Endothelial cell (in vitro differentiated cells): Measurements from ENCODE around the gene SORCS1. TPM values are rescaled to one million over a fixed set of nuclear protein-coding genes. Genes with fewer than 3 reads are reported as not detected.

Source experiments
- DNase-seq: peaks from one replicate; pipeline ENCODE4 v3.0.0; 2021; ENCODE audit warnings: low spot score
- H3K27ac Mint-ChIP-seq: one replicate; pipeline ENCODE4 v1.8.0; 2021; ENCODE audit warnings: mixed read lengths, inconsistent platforms; ENCODE audit not compliant: unreplicated experiment
- H3K27me3 Mint-ChIP-seq: one replicate; pipeline ENCODE4 v1.8.0; 2021; ENCODE audit warnings: mild to moderate bottlenecking, moderate library complexity, mixed read lengths, inconsistent platforms; ENCODE audit not compliant: unreplicated experiment
- H3K36me3 Mint-ChIP-seq: one replicate; pipeline ENCODE4 v1.8.0; 2021; ENCODE audit warnings: mild to moderate bottlenecking, low read depth, mixed read lengths, inconsistent platforms; ENCODE audit not compliant: unreplicated experiment
- H3K4me1 Mint-ChIP-seq: one replicate; pipeline ENCODE4 v1.8.0; 2021; ENCODE audit warnings: mild to moderate bottlenecking, mixed read lengths, inconsistent platforms; ENCODE audit not compliant: unreplicated experiment
- H3K4me3 Mint-ChIP-seq: one replicate; pipeline ENCODE4 v1.8.0; 2021; ENCODE audit warnings: mild to moderate bottlenecking, mixed read lengths, inconsistent platforms; ENCODE audit not compliant: unreplicated experiment
- H3K9me3 Mint-ChIP-seq: one replicate; pipeline ENCODE4 v1.8.0; 2021; ENCODE audit warnings: mixed read lengths, inconsistent platforms; ENCODE audit not compliant: unreplicated experiment
- total RNA-seq: library from RNA; stranded (reverse); fragmentation: NEBNext Ultra II Directional; extraction: Animal tissue kit (Norgen Biotek cat#: 25700); gene quantifications from one replicate; pipeline ENCODE4 v1.2.1, GENCODE V29; 2021; ENCODE audit not compliant: unreplicated experiment
- TF ChIP-seq, protein P1 (sequence below): fragments of 200-600 bp; sonication (generic); IDR thresholded peaks from one replicate; pipeline ENCODE4 v1.5.0; 2021; ENCODE audit warnings: antibody characterized with exemption; ENCODE audit not compliant: unreplicated experiment

SORCS1 gene
- total RNA-seq, 1 donor from 2014 or later = 0.56 TPM

GRCh38 chr10:106830006-106830405 lies 334.5 kb downstream of the SORCS1 start:
- no peak overlapping the region for H3K27ac Mint-ChIP-seq
- H3K4me3 Mint-ChIP-seq = no peak overlapping the region
- TF ChIP-seq, protein P1, sequence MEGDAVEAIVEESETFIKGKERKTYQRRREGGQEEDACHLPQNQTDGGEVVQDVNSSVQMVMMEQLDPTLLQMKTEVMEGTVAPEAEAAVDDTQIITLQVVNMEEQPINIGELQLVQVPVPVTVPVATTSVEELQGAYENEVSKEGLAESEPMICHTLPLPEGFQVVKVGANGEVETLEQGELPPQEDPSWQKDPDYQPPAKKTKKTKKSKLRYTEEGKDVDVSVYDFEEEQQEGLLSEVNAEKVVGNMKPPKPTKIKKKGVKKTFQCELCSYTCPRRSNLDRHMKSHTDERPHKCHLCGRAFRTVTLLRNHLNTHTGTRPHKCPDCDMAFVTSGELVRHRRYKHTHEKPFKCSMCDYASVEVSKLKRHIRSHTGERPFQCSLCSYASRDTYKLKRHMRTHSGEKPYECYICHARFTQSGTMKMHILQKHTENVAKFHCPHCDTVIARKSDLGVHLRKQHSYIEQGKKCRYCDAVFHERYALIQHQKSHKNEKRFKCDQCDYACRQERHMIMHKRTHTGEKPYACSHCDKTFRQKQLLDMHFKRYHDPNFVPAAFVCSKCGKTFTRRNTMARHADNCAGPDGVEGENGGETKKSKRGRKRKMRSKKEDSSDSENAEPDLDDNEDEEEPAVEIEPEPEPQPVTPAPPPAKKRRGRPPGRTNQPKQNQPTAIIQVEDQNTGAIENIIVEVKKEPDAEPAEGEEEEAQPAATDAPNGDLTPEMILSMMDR = no peak
- H3K36me3 Mint-ChIP-seq = no peaks in the 10 kb centered on the region
- no peaks in the 10 kb centered on the region for H3K9me3 Mint-ChIP-seq
- no peak for DNase-seq
- no peaks in the 10 kb centered on the region for H3K4me1 Mint-ChIP-seq
- H3K27me3 Mint-ChIP-seq = no peaks in the 10 kb centered on the region

GRCh38 chr10:106826716-106827115 lies 337.8 kb downstream of the SORCS1 start:
- no peaks in the 10 kb centered on the region for H3K4me1 Mint-ChIP-seq
- H3K36me3 Mint-ChIP-seq = no peaks in the 10 kb centered on the region
- H3K27ac Mint-ChIP-seq = no peak overlapping the region

GRCh38 chr10:106825576-106826364 lies 338.7 kb downstream of the SORCS1 start:
- Mint-ChIP-seq H3K27ac (no peak overlapping the region), H3K9me3 (no peaks in the 10 kb centered on the region), H3K27me3 (no peaks in the 10 kb centered on the region), H3K4me1 (no peaks in the 10 kb centered on the region), H3K4me3 (no peak overlapping the region), H3K36me3 (no peaks in the 10 kb centered on the region)
- DNase-seq = no peak
- TF ChIP-seq, protein P1 = no peak

More at GRCh38 chr10:106826716-106827115, 337.8 kb downstream of the SORCS1 start:
- no peak for DNase-seq
- Mint-ChIP-seq H3K9me3 (no peaks in the 10 kb centered on the region), H3K27me3 (no peaks in the 10 kb centered on the region), H3K4me3 (no peak overlapping the region)
- TF ChIP-seq, protein P1 = no peak

- TF ChIP-seq, protein P1 = no peak
- Mint-ChIP-seq H3K4me1 (peaks cover 3% of the 10 kb centered on the region), H3K27ac (no peak overlapping the region), H3K36me3 (no peaks in the 10 kb centered on the region), H3K4me3 (no peak overlapping the region), H3K27me3 (no peaks in the 10 kb centered on the region), H3K9me3 (no peaks in the 10 kb centered on the region)
- no peak for DNase-seq
Observed at GRCh38 chr10:106820579-106820978, 343.9 kb downstream of the SORCS1 start.

DNA sequence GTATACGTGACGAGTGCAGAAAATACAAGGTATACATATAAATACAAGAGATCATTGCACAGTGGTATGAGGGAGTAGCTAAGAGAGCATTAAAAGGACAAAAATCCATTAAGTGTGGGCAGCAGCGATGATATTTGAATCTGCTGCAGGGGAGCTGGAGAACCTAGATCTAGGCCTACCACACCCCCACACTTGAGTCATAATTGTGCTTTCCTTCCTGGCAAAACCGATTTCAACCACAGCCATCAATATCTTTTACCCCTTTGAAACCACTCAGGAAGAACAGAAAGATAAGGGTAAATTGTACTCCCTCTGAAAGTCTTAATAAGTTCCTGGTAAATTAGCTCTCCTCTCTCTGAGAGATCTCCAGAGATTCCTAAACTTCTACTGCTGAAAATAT lies 345.0 kb downstream of the SORCS1 start:
- Mint-ChIP-seq H3K4me3 (no peak overlapping the region), H3K36me3 (no peaks in the 10 kb centered on the region), H3K27ac (no peak overlapping the region), H3K4me1 (peaks cover 3% of the 10 kb centered on the region), H3K27me3 (no peaks in the 10 kb centered on the region), H3K9me3 (no peaks in the 10 kb centered on the region)
- DNase-seq = no peak
- TF ChIP-seq, protein P1 = no peak
